WTC11 (cell line): ENCODE measurements around the gene BCO2. TPM values are rescaled to one million over a fixed set of nuclear protein-coding genes. Genes with fewer than 3 reads are reported as not detected.

ENCODE experiments used
- ATAC-seq: fragments of 200-7000 bp; cut with Tn5 transposase; 2 replicates; pipeline ENCODE4 v1.10.0; 2021; ENCODE audit warnings: mild to moderate bottlenecking, moderate library complexity
- CTCF ChIA-PET: fragments of 300-600 bp; sonication (Branson Sonifier 250); formaldehyde crosslinking; loops from one replicate; lab custom pipeline; 2021; ENCODE audit warnings: antibody characterized with exemption; lab: Charles Lee
- POLR2A ChIA-PET: fragments of 350-600 bp; sonication (Branson Sonifier 250); formaldehyde crosslinking; loops from one replicate; lab custom pipeline; 2021; ENCODE audit warnings: antibody characterized with exemption; lab: Charles Lee
- DNase-seq: peaks from one replicate; pipeline ENCODE4 v3.0.0; 2021; ENCODE audit warnings: low spot score
- H3K27ac Mint-ChIP-seq: 2 replicates; pipeline ENCODE4 v1.8.0; 2021; ENCODE audit warnings: mixed read lengths
- H3K27me3 Mint-ChIP-seq: 2 replicates; pipeline ENCODE4 v1.8.0; 2021; ENCODE audit warnings: low read depth, mild to moderate bottlenecking, moderate library complexity, mixed read lengths
- H3K36me3 Mint-ChIP-seq: 2 replicates; pipeline ENCODE4 v1.8.0; 2021; ENCODE audit warnings: mixed read lengths
- H3K4me1 Mint-ChIP-seq: 2 replicates; pipeline ENCODE4 v1.8.0; 2022; ENCODE audit warnings: mixed read lengths
- H3K4me3 Mint-ChIP-seq: 2 replicates; pipeline ENCODE4 v1.8.0; 2021; ENCODE audit warnings: mild to moderate bottlenecking, moderate library complexity, mixed read lengths
- H3K9me3 Mint-ChIP-seq: 2 replicates; pipeline ENCODE4 v1.8.0; 2021; ENCODE audit warnings: mixed read lengths
- AR ChIP-seq: fragments of 250-450 bp; sonication (Bioruptor Pico); IDR thresholded peaks from 2 replicates; pipeline ENCODE4 v1.9.0; 2021; ENCODE audit warnings: mild to moderate bottlenecking
- E2F4 ChIP-seq: sonication (generic); formaldehyde crosslinking; IDR thresholded peaks from 2 replicates; pipeline ENCODE4 v1.8.1; 2022; ENCODE audit warnings: low read depth, mild to moderate bottlenecking, moderate library complexity, missing genetic modification reagents, borderline replicate concordance
- GRHL2 ChIP-seq: fragments of 250-450 bp; sonication (Bioruptor Pico); IDR thresholded peaks from 2 replicates; pipeline ENCODE4 v1.8.0; 2022; ENCODE audit warnings: mild to moderate bottlenecking, moderate library complexity; ENCODE audit not compliant: insufficient replicate concordance, severe bottlenecking
- HMGA2 ChIP-seq: fragments of 250-450 bp; sonication (Bioruptor Pico); IDR thresholded peaks from 2 replicates; pipeline ENCODE4 v1.4.0; 2021; ENCODE audit warnings: mild to moderate bottlenecking, moderate library complexity
- HMGXB4 ChIP-seq: sonication (generic); formaldehyde crosslinking; IDR thresholded peaks from 2 replicates; pipeline ENCODE4 v1.8.1; 2023; ENCODE audit warnings: mild to moderate bottlenecking, moderate library complexity, missing genetic modification reagents
- JAZF1 ChIP-seq: fragments of 250-450 bp; sonication (Bioruptor Pico); IDR thresholded peaks from 2 replicates; pipeline ENCODE4 v1.9.0; 2021; ENCODE audit warnings: moderate library complexity, mild to moderate bottlenecking, inconsistent platforms
- NR1H2 ChIP-seq: sonication (generic); formaldehyde crosslinking; IDR thresholded peaks from 2 replicates; pipeline ENCODE4 v1.9.0; 2021; ENCODE audit warnings: mild to moderate bottlenecking, moderate library complexity, missing genetic modification reagents
- NR2C2 ChIP-seq: sonication (generic); formaldehyde crosslinking; IDR thresholded peaks from 2 replicates; pipeline ENCODE4 v1.8.0; 2022; ENCODE audit warnings: mild to moderate bottlenecking, missing genetic modification reagents
- TCF7 ChIP-seq: sonication (generic); formaldehyde crosslinking; IDR thresholded peaks from 2 replicates; pipeline ENCODE4 v1.8.0; 2022; ENCODE audit warnings: mild to moderate bottlenecking, low read depth, missing genetic modification reagents, moderate library complexity
- TEAD1 ChIP-seq: sonication (generic); formaldehyde crosslinking; IDR thresholded peaks from 2 replicates; pipeline ENCODE4 v1.8.0; 2022; ENCODE audit warnings: mild to moderate bottlenecking, missing genetic modification reagents
- TP53 ChIP-seq: sonication (generic); formaldehyde crosslinking; IDR thresholded peaks from 2 replicates; pipeline ENCODE4 v1.8.1; 2023; ENCODE audit warnings: mild to moderate bottlenecking, missing genetic modification reagents
- ZNF263 ChIP-seq: sonication (generic); formaldehyde crosslinking; IDR thresholded peaks from 2 replicates; pipeline ENCODE4 v1.8.1; 2022; ENCODE audit warnings: low read depth, mild to moderate bottlenecking, moderate library complexity, missing genetic modification reagents
- total RNA-seq: library from RNA; stranded (reverse); gene quantifications from 3 replicates; pipeline ENCODE4 v1.2.3, GENCODE V29; 2021
- TF ChIP-seq, protein P1 (sequence below): sonication (generic); formaldehyde crosslinking; IDR thresholded peaks from 2 replicates; pipeline ENCODE4 v1.8.0; 2023; ENCODE audit warnings: mild to moderate bottlenecking, missing genetic modification reagents
- TF ChIP-seq, protein P2 (sequence below): fragments of 200-600 bp; IDR thresholded peaks from 2 replicates; pipeline ENCODE4 v1.8.0; 2022; ENCODE audit warnings: antibody characterized with exemption
- TF ChIP-seq, protein P3 (sequence below): sonication (generic); formaldehyde crosslinking; IDR thresholded peaks from 2 replicates; pipeline ENCODE4 v1.8.0; 2022; ENCODE audit warnings: mild to moderate bottlenecking, missing genetic modification reagents

The BCO2 gene
- total RNA-seq, 1 experiment from 2014 or later = 1.0 TPM

DNA sequence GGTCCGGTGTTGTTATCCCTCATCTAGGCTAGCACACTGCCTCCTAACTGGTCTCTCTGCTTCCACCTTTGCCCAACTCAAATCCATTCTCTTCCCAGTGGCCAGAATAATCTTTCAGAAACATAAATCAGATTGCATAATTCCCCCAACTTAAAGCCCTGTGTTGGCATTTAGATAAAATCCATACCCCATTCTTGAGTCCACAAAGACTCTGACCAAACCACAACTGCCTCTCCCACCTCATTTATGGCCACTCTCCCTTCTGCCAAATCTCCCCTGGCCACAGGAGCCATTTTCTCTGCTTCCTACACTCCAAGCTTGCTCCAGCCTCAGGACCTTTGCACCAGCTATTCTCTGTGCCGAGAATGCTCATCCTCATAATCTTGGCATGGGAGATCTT is 48.3 kb upstream of the BCO2 start:
- Mint-ChIP-seq H3K4me3 (no peak overlapping the region), H3K36me3 (no peaks in the 10 kb centered on the region), H3K27me3 (no peaks in the 10 kb centered on the region), H3K27ac (no peak overlapping the region), H3K4me1 (no peaks in the 10 kb centered on the region), H3K9me3 (peaks cover 3% of the 10 kb centered on the region; the same call in 1 of the 2 replicates)
- ATAC-seq (no peak), DNase-seq (no peak)
- POLR2A ChIA-PET = no interaction called here
- no peak for TF ChIP-seq HMGXB4 (CRISPR knock-in tag)
- TF ChIP-seq, protein P1, sequence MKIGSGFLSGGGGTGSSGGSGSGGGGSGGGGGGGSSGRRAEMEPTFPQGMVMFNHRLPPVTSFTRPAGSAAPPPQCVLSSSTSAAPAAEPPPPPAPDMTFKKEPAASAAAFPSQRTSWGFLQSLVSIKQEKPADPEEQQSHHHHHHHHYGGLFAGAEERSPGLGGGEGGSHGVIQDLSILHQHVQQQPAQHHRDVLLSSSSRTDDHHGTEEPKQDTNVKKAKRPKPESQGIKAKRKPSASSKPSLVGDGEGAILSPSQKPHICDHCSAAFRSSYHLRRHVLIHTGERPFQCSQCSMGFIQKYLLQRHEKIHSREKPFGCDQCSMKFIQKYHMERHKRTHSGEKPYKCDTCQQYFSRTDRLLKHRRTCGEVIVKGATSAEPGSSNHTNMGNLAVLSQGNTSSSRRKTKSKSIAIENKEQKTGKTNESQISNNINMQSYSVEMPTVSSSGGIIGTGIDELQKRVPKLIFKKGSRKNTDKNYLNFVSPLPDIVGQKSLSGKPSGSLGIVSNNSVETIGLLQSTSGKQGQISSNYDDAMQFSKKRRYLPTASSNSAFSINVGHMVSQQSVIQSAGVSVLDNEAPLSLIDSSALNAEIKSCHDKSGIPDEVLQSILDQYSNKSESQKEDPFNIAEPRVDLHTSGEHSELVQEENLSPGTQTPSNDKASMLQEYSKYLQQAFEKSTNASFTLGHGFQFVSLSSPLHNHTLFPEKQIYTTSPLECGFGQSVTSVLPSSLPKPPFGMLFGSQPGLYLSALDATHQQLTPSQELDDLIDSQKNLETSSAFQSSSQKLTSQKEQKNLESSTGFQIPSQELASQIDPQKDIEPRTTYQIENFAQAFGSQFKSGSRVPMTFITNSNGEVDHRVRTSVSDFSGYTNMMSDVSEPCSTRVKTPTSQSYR (CRISPR knock-in tag) = no peak
- TF ChIP-seq TP53 (CRISPR knock-in tag) = no peak
- TF ChIP-seq, protein P2, sequence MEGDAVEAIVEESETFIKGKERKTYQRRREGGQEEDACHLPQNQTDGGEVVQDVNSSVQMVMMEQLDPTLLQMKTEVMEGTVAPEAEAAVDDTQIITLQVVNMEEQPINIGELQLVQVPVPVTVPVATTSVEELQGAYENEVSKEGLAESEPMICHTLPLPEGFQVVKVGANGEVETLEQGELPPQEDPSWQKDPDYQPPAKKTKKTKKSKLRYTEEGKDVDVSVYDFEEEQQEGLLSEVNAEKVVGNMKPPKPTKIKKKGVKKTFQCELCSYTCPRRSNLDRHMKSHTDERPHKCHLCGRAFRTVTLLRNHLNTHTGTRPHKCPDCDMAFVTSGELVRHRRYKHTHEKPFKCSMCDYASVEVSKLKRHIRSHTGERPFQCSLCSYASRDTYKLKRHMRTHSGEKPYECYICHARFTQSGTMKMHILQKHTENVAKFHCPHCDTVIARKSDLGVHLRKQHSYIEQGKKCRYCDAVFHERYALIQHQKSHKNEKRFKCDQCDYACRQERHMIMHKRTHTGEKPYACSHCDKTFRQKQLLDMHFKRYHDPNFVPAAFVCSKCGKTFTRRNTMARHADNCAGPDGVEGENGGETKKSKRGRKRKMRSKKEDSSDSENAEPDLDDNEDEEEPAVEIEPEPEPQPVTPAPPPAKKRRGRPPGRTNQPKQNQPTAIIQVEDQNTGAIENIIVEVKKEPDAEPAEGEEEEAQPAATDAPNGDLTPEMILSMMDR = no peak
- TF ChIP-seq AR (CRISPR knock-in tag) = no peak
- TF ChIP-seq, protein P3, sequence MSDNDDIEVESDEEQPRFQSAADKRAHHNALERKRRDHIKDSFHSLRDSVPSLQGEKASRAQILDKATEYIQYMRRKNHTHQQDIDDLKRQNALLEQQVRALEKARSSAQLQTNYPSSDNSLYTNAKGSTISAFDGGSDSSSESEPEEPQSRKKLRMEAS (CRISPR knock-in tag) = no peak
- TF ChIP-seq TCF7 (CRISPR knock-in tag) = no peak
- TF ChIP-seq ZNF263 (CRISPR knock-in tag) = no peak
- no peak for TF ChIP-seq NR2C2
- TF ChIP-seq E2F4 (CRISPR knock-in tag) = no peak
- no peak for TF ChIP-seq GRHL2 (CRISPR knock-in tag)
- TF ChIP-seq NR1H2 (CRISPR knock-in tag) = no peak
- TF ChIP-seq TEAD1 (CRISPR knock-in tag) = no peak
- TF ChIP-seq JAZF1 (CRISPR knock-in tag) = no peak
- no peak for TF ChIP-seq HMGA2 (CRISPR knock-in tag)
- TF ChIP-seq, all 79 proteins: peak for 0
- CTCF ChIA-PET = interaction anchor here (1.0 to 1.8 kb wide), 2 partner anchors 14 to 48 kb away, joined by 4 to 6 read pairs (median 4); partner anchors contain the start of gene BCO2
